Brain microvascular endothelial cell (primary cell): Measurements from ENCODE around the gene DHRS3.

Source experiments
- DNase-seq: peaks from one replicate; pipeline ENCODE4 v3.0.0-alpha.2; 2020
- H3K27ac ChIP-seq: fragments of 250-450 bp; sonication (Bioruptor Pico); 2 replicates; pipeline ENCODE4 v1.5.1; 2020; ENCODE audit warnings: mild to moderate bottlenecking, moderate library complexity
- H3K27me3 ChIP-seq: fragments of 250-450 bp; sonication (Bioruptor Pico); replicated peaks from 2 replicates; pipeline ENCODE4 v1.5.1; 2020; ENCODE audit warnings: mild to moderate bottlenecking
- H3K36me3 ChIP-seq: fragments of 250-450 bp; sonication (Bioruptor Pico); replicated peaks from 2 replicates; pipeline ENCODE4 v1.5.1; 2020; ENCODE audit warnings: mild to moderate bottlenecking
- H3K4me3 ChIP-seq: 2 replicates; pipeline ENCODE4 v1.5.1; 2011; ENCODE audit warnings: low read depth, mild to moderate bottlenecking, control low read depth, low read length, moderate library complexity
- in situ Hi-C: cut with HindIII; loops from 2 replicates; pipeline ENCODE4 v1.10.0; 2017; ENCODE audit warnings: low sequenced_read_pairs, low pct_ligation_motif_present
- TF ChIP-seq, protein P1 (sequence below): IDR thresholded peaks from 2 replicates; pipeline ENCODE4 v1.5.1; 2011; ENCODE audit warnings: low read depth, mild to moderate bottlenecking, moderate library complexity, low read length, control low read depth, inconsistent platforms; ENCODE audit errors: missing control alignments

The DHRS3 gene

GRCh38 chr1:12629511-12629956, 11.5 kb upstream of the DHRS3 start:
- H3K27me3 ChIP-seq = no peaks in the 10 kb centered on the region
- DNase-seq = no peak
- H3K4me3 ChIP-seq = no peak overlapping the region
- H3K27ac ChIP-seq = no peak overlapping the region
- in situ Hi-C loops = loop anchor here (25.0 kb wide), 1 partner anchor 342 kb away; no protein-coding TSS in a partner anchor
- TF ChIP-seq, protein P1, sequence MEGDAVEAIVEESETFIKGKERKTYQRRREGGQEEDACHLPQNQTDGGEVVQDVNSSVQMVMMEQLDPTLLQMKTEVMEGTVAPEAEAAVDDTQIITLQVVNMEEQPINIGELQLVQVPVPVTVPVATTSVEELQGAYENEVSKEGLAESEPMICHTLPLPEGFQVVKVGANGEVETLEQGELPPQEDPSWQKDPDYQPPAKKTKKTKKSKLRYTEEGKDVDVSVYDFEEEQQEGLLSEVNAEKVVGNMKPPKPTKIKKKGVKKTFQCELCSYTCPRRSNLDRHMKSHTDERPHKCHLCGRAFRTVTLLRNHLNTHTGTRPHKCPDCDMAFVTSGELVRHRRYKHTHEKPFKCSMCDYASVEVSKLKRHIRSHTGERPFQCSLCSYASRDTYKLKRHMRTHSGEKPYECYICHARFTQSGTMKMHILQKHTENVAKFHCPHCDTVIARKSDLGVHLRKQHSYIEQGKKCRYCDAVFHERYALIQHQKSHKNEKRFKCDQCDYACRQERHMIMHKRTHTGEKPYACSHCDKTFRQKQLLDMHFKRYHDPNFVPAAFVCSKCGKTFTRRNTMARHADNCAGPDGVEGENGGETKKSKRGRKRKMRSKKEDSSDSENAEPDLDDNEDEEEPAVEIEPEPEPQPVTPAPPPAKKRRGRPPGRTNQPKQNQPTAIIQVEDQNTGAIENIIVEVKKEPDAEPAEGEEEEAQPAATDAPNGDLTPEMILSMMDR = no peak
- H3K36me3 ChIP-seq = no peaks in the 10 kb centered on the region

- Histone ChIP-seq H3K4me3 (no peak overlapping the region), H3K27me3 (no peaks in the 10 kb centered on the region), H3K36me3 (no peaks in the 10 kb centered on the region), H3K27ac (no peak overlapping the region)
- in situ Hi-C loops = loop anchor here (25.0 kb wide), 1 partner anchor 340 kb away; no protein-coding TSS in a partner anchor
- TF ChIP-seq, protein P1 = no peak
- no peak for DNase-seq
Observed at GRCh38 chr1:12627296-12627695, 9.3 kb upstream of the DHRS3 start.

DNA sequence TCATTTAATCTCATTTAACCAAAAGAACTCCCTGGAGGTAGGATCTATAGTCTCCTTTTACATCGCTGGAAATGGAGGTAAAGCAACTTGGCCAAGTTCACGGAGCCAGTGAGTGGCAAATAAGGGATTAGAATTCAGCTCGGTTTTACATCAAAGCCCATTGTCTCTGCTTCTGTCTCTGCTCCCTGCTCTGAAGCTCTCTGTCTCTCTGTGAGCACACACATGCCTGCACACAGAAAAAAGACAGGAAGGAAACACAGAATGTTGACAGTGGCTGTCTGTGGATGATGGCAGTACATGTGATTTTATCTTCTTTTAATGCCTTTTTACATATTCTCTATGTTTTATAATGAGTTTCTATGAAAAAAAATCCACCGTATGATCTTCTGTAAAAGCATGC, 8.9 kb upstream of the DHRS3 start:
- Histone ChIP-seq H3K36me3 (no peaks in the 10 kb centered on the region), H3K27me3 (no peaks in the 10 kb centered on the region), H3K27ac (no peak overlapping the region), H3K4me3 (no peak overlapping the region)
- no peak for DNase-seq
- in situ Hi-C loops = loop anchor here (25.0 kb wide), 1 partner anchor 340 kb away; no protein-coding TSS in a partner anchor
- TF ChIP-seq, protein P1 = no peak

- Histone ChIP-seq H3K27me3 (no peaks in the 10 kb centered on the region), H3K4me3 (no peak overlapping the region), H3K27ac (no peak overlapping the region), H3K36me3 (no peaks in the 10 kb centered on the region)
- DNase-seq = no peak
- in situ Hi-C loops = loop anchor here (25.0 kb wide), 1 partner anchor 338 kb away; no protein-coding TSS in a partner anchor
- TF ChIP-seq, protein P1 = no peak
Observed at GRCh38 chr1:12625276-12625675, 7.3 kb upstream of the DHRS3 start.

GRCh38 chr1:12622506-12622905, 4.5 kb upstream of the DHRS3 start:
- H3K27me3 ChIP-seq = no peaks in the 10 kb centered on the region
- DNase-seq = no peak
- no peak overlapping the region for H3K27ac ChIP-seq
- no peak overlapping the region for H3K4me3 ChIP-seq
- in situ Hi-C loops = no loop called here
- H3K36me3 ChIP-seq = no peaks in the 10 kb centered on the region
- TF ChIP-seq, protein P1 = no peak
